ENCODE measurements around the gene MYO5A. TPM values are rescaled to one million over a fixed set of nuclear protein-coding genes. Genes with fewer than 3 reads are reported as not detected.

MYO5A gene
- total RNA-seq, 4 donors from 2014 or later = 5.8 to 51.2 (median 10.2) TPM

DNA sequence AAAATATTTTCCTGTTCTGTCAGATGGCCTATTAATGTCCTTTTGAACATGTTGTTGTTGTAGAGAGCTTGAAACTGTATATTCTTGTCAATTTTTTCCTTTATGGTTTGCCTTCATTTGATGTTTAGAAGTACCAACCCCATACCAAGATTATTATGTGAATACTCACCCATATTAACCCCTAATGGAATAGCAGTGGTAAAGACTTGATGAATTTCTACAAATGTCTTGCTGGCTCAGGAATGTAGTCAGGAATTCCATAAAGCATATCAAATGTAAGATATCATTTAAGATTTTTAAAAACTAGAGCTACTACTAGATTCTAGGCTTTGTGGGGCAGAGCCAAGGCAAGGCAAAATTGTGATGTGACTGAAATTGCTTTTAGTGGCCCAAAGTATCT lies 30.0 kb downstream of the MYO5A start:
- H3K36me3 ChIP-seq = no peaks in the 10 kb centered on the region
- H3K27me3 ChIP-seq = no peaks in the 10 kb centered on the region
- H3K27ac ChIP-seq = no peak overlapping the region
- DNase-seq (no peak), ATAC-seq (no peak)
- intact Hi-C loops (cut with DNase I; ENCODE audit: low total_unique reads) (no loop called here), in situ Hi-C loops (cut with MboI; ENCODE audit: low sequenced_read_pairs in 4 of 4) (no loop called here)
- H3K4me3 ChIP-seq = no peak overlapping the region
- no peak for TF ChIP-seq POLR2A (IDR thresholded peaks at IDR 0.05)
- TF ChIP-seq, protein P1, sequence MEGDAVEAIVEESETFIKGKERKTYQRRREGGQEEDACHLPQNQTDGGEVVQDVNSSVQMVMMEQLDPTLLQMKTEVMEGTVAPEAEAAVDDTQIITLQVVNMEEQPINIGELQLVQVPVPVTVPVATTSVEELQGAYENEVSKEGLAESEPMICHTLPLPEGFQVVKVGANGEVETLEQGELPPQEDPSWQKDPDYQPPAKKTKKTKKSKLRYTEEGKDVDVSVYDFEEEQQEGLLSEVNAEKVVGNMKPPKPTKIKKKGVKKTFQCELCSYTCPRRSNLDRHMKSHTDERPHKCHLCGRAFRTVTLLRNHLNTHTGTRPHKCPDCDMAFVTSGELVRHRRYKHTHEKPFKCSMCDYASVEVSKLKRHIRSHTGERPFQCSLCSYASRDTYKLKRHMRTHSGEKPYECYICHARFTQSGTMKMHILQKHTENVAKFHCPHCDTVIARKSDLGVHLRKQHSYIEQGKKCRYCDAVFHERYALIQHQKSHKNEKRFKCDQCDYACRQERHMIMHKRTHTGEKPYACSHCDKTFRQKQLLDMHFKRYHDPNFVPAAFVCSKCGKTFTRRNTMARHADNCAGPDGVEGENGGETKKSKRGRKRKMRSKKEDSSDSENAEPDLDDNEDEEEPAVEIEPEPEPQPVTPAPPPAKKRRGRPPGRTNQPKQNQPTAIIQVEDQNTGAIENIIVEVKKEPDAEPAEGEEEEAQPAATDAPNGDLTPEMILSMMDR (IDR thresholded peaks at IDR 0.05 in 4 of 5, conservative IDR thresholded peaks at IDR 0.05 in 1 of 5) = no peak
- H3K4me1 ChIP-seq = peaks cover 4 to 9% of the 10 kb centered on the region in 2 donors
- H3K9me3 ChIP-seq = no peaks in the 10 kb centered on the region

DNA sequence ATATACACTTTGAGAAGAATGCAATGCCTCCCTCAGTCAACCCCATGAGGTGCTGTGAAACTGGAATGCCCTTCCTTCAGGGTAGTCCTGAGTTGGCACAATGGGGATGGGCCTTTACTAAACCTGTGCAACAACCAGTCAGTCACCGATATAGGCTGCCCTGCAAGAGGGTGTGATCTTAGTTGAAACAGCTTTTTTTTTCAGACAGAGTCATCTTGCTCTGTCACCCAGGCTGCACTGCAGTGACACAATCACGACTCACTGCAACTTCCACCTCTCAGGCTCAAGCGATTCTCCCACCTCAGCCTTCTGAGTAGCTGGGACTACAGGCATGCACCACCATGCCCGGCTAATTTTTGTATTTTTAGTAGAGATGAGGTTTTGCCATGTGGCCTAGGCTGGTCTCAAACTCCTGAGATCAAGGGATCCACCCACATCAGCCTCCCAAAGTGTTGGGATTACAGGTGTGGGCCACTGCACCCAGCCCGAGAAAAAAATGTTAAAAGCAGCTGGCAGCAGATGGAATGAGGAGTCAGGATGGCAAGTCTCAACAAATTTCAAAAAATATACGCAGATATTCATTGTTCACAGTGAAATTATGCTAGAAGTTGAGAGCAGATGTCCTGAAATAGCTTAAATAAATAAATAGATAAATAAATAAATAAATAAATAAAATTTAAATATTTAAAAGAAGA lies 31.8 kb downstream of the MYO5A start:
- Histone ChIP-seq H3K4me1 (peaks cover 4 to 10% of the 10 kb centered on the region in 2 donors), H3K4me3 (no peak overlapping the region), H3K36me3 (no peaks in the 10 kb centered on the region), H3K27ac (no peak overlapping the region), H3K9me3 (no peaks in the 10 kb centered on the region), H3K27me3 (no peaks in the 10 kb centered on the region)
- TF ChIP-seq, protein P1 (IDR thresholded peaks at IDR 0.05 in 4 of 5, conservative IDR thresholded peaks at IDR 0.05 in 1 of 5) = no peak
- no peak for TF ChIP-seq POLR2A (IDR thresholded peaks at IDR 0.05)
- DNase-seq = no peak
- ATAC-seq = no peak
- intact Hi-C loops (cut with DNase I; ENCODE audit: low total_unique reads) = no loop called here
- in situ Hi-C loops (cut with MboI; ENCODE audit: low sequenced_read_pairs in 4 of 4) = no loop called here

DNA sequence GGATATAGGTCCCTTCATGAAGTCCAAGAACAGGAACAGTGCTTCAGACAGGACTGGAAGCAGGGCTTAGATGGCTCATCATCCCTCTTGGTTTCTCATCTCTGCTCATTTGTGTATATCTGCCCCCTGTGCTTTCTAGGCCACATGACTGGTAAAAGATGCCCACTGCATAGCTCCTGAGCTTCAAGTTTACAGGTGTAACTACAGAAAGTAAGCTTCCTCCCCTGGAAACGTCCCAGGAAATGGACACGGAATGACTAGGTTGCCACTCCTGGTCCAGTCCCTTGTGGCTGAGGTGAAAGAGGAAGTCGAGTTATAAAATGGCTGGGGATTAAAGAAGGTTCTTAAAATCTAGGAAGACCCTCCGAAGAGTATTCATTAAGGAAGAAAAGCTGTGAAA lies 32.5 kb downstream of the MYO5A start:
- Histone ChIP-seq H3K36me3 (no peaks in the 10 kb centered on the region), H3K27ac (no peak overlapping the region), H3K4me1 (peaks cover 4 to 17% of the 10 kb centered on the region in 2 donors), H3K27me3 (no peaks in the 10 kb centered on the region), H3K9me3 (no peaks in the 10 kb centered on the region), H3K4me3 (no peak overlapping the region)
- intact Hi-C loops (cut with DNase I; ENCODE audit: low total_unique reads) = no loop called here
- TF ChIP-seq POLR2A (IDR thresholded peaks at IDR 0.05) = no peak
- TF ChIP-seq, protein P1 (IDR thresholded peaks at IDR 0.05 in 4 of 5, conservative IDR thresholded peaks at IDR 0.05 in 1 of 5) = no peak
- ATAC-seq (no peak), DNase-seq (no peak)
- in situ Hi-C loops (cut with MboI; ENCODE audit: low sequenced_read_pairs in 4 of 4) = no loop called here

DNA sequence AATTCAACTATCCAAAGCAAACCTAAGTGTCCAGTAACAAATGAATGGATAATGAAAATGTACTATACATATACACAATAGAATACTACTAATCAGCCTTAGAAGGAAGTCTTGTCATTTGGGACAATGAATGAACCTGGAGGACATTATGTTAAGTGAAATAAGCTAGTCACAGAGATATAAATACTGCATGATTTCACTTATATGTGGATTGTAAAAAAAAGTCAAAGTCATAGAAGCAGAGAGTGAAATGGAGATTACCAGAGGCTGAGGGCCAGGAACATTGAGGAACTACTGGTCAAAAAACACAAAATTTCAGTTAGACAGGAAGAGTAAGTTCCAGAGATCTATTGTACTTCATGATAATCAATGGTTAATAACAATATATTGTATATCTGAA lies 33.6 kb downstream of the MYO5A start:
- intact Hi-C loops (cut with DNase I; ENCODE audit: low total_unique reads) = no loop called here

More for the DNA sequence above, 33.6 kb downstream of the MYO5A start:
- Histone ChIP-seq H3K27me3 (no peaks in the 10 kb centered on the region), H3K9me3 (no peaks in the 10 kb centered on the region), H3K4me3 (no peak overlapping the region), H3K36me3 (no peaks in the 10 kb centered on the region), H3K4me1 (peaks cover 4 to 19% of the 10 kb centered on the region in 2 donors), H3K27ac (no peak overlapping the region)
- no peak for DNase-seq
- TF ChIP-seq POLR2A (IDR thresholded peaks at IDR 0.05) = no peak
- TF ChIP-seq, protein P1 (IDR thresholded peaks at IDR 0.05 in 4 of 5, conservative IDR thresholded peaks at IDR 0.05 in 1 of 5) = no peak
- no peak for ATAC-seq
- in situ Hi-C loops (cut with MboI; ENCODE audit: low sequenced_read_pairs in 4 of 4) = no loop called here

Data from gastrocnemius medialis (tissue), 4 donors.